ENCODE data around the gene CD55. TPM values are rescaled to one million over a fixed set of nuclear protein-coding genes. Genes with fewer than 3 reads are reported as not detected.

CD55 gene
- total RNA-seq, 1 donor from 2014 or later: 356 TPM

GRCh38 chr1:207344221-207344620 is 22.7 kb downstream of the CD55 start:
- no peaks in the 10 kb centered on the region for H3K9me3 ChIP-seq
- TF ChIP-seq, protein P1, sequence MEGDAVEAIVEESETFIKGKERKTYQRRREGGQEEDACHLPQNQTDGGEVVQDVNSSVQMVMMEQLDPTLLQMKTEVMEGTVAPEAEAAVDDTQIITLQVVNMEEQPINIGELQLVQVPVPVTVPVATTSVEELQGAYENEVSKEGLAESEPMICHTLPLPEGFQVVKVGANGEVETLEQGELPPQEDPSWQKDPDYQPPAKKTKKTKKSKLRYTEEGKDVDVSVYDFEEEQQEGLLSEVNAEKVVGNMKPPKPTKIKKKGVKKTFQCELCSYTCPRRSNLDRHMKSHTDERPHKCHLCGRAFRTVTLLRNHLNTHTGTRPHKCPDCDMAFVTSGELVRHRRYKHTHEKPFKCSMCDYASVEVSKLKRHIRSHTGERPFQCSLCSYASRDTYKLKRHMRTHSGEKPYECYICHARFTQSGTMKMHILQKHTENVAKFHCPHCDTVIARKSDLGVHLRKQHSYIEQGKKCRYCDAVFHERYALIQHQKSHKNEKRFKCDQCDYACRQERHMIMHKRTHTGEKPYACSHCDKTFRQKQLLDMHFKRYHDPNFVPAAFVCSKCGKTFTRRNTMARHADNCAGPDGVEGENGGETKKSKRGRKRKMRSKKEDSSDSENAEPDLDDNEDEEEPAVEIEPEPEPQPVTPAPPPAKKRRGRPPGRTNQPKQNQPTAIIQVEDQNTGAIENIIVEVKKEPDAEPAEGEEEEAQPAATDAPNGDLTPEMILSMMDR (IDR thresholded peaks at IDR 0.05): no peak
- peaks cover 66% of the 10 kb centered on the region for H3K36me3 ChIP-seq
- H3K4me3 ChIP-seq: no peak overlapping the region
- H3K4me1 ChIP-seq: peaks cover 8% of the 10 kb centered on the region
- H3K27me3 ChIP-seq (ENCODE audit: low read depth): no peaks in the 10 kb centered on the region
- intact Hi-C loops (cut with DNase I): no loop called here
- ATAC-seq (no peak), DNase-seq (no peak)
- no peak overlapping the region for H3K27ac ChIP-seq

- peak; percentile 14 to 41 for ATAC-seq
- TF ChIP-seq, protein P1 (IDR thresholded peaks at IDR 0.05): no peak
- no peaks in the 10 kb centered on the region for H3K27me3 ChIP-seq (ENCODE audit: low read depth)
- peak; percentile 27 for DNase-seq
- no peaks in the 10 kb centered on the region for H3K9me3 ChIP-seq
- no peak overlapping the region for H3K27ac ChIP-seq
- H3K4me1 ChIP-seq: peaks cover 8% of the 10 kb centered on the region
- H3K4me3 ChIP-seq: no peak overlapping the region
- intact Hi-C loops (cut with DNase I): no loop called here
- peaks cover 55% of the 10 kb centered on the region for H3K36me3 ChIP-seq
Measured at GRCh38 chr1:207345644-207346477, 24.4 kb downstream of the CD55 start.

- Histone ChIP-seq H3K27me3 (ENCODE audit: low read depth) (no peaks in the 10 kb centered on the region), H3K36me3 (peaks cover 51% of the 10 kb centered on the region), H3K9me3 (no peaks in the 10 kb centered on the region), H3K4me1 (peaks cover 8% of the 10 kb centered on the region), H3K27ac (no peak overlapping the region), H3K4me3 (no peak overlapping the region)
- intact Hi-C loops (cut with DNase I): no loop called here
- peak; percentile 35 to 37 for ATAC-seq
- DNase-seq: no peak
- TF ChIP-seq, protein P1 (IDR thresholded peaks at IDR 0.05): no peak
Measured at GRCh38 chr1:207346513-207346912, 25.0 kb downstream of the CD55 start.

GRCh38 chr1:207349979-207350378 is 28.5 kb downstream of the CD55 start:
- intact Hi-C loops (cut with DNase I): no loop called here
- H3K27me3 ChIP-seq (ENCODE audit: low read depth): no peaks in the 10 kb centered on the region
- no peaks in the 10 kb centered on the region for H3K9me3 ChIP-seq
- no peak for DNase-seq
- peaks cover 2% of the 10 kb centered on the region for H3K4me1 ChIP-seq
- no peak overlapping the region for H3K27ac ChIP-seq
- H3K36me3 ChIP-seq: peaks cover 52% of the 10 kb centered on the region
- H3K4me3 ChIP-seq: no peak overlapping the region
- TF ChIP-seq, protein P1 (IDR thresholded peaks at IDR 0.05): no peak
- ATAC-seq: no peak

DNA sequence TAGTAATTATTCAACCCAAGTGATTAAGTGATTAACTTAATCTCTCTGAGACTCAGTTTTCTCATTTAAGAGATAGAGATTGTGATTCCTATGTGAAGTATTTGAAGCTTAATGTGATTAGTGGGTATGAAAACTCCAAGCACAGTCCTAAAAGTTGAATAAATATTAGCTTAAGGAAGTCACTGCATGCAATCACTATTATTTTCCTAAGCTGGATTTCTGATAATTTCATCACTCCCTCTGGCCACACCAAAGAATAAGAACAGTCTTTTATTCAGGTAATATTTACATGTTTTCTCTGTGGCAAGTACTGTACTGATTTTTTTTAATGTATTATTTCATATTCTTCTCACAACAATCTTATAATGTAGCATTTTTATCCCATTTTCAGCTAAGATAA is 31.1 kb downstream of the CD55 start:
- ATAC-seq: no peak
- Histone ChIP-seq H3K36me3 (peaks cover 26% of the 10 kb centered on the region), H3K4me1 (peaks cover 3% of the 10 kb centered on the region), H3K4me3 (no peak overlapping the region), H3K9me3 (no peaks in the 10 kb centered on the region), H3K27ac (no peak overlapping the region), H3K27me3 (ENCODE audit: low read depth) (no peaks in the 10 kb centered on the region)
- TF ChIP-seq, protein P1 (IDR thresholded peaks at IDR 0.05): no peak
- intact Hi-C loops (cut with DNase I): no loop called here
- DNase-seq: no peak
